Left lung (tissue), 10 donors: ENCODE measurements around the gene GPAM. TPM values are rescaled to one million over a fixed set of nuclear protein-coding genes. Genes with fewer than 3 reads are reported as not detected.
"Not testable (repeated sequence)": the region's sequence is repeated elsewhere in the genome, so short reads cannot be mapped to it uniquely, and the experiment has no call there.

ENCODE experiments used
- ATAC-seq: fragments of 200-7000 bp; cut with Tn5 transposase; one replicate; pipeline ENCODE4 v1.9.1; 2020; ENCODE audit warnings: moderate library complexity
- DNase-seq, 4 donors: peaks; one replicate each; pipeline ENCODE4 v3.0.0-alpha.2; 2013 to 2020
- H3K27ac ChIP-seq, 2 donors: fragments of 200-600 bp; sonication (generic) in 1 of 2; one replicate each; pipeline versions ENCODE4 v1.5.0 to v1.8.0; 2020 to 2021
- H3K27me3 ChIP-seq, 2 donors: fragments of 200-600 bp; sonication (generic) in 1 of 2; one replicate each; pipeline versions ENCODE4 v1.5.0 to v1.8.0; 2020 to 2021
- H3K36me3 ChIP-seq, 2 donors: fragments of 200-600 bp; sonication (generic) in 1 of 2; one replicate each; pipeline versions ENCODE4 v1.5.0 to v1.8.0; 2020 to 2021
- H3K4me1 ChIP-seq, 2 donors: fragments of 200-600 bp; one replicate each; pipeline ENCODE4 v1.8.0; 2021
- H3K4me3 ChIP-seq, 2 donors: fragments of 200-600 bp; sonication (generic) in 1 of 2; one replicate each; pipeline versions ENCODE4 v1.5.0 to v1.8.0; 2020 to 2021; ENCODE audit warnings: mild to moderate bottlenecking in 1 of 2
- H3K9me3 ChIP-seq, 2 donors: fragments of 200-600 bp; sonication (generic) in 1 of 2; one replicate each; pipeline versions ENCODE4 v1.5.0 to v1.8.0; 2020 to 2021
- intact Hi-C, 2 donors: fragments of 100-400 bp; cut with DNase I; formaldehyde crosslinking; loops; one replicate each; pipeline versions ENCODE4 v1.11.2 to v1.14.2; 2022
- polyA plus RNA-seq, 6 donors: library from polyadenylated mRNA; unstranded; fragments of 120-200 nt; gene quantifications; one replicate each; pipeline ENCODE4 v1.2.1, GENCODE V29; 2013; ENCODE audit not compliant: insufficient read length in 6 of 6
- total RNA-seq, 2 donors: library from RNA; stranded (reverse); fragmentation: NEBNext Ultra II Directional; extraction: Animal tissue kit (Norgen Biotek cat#: 25700); gene quantifications; one replicate each; pipeline ENCODE4 v1.2.1, GENCODE V29; 2021
- TF ChIP-seq, protein P1 (sequence below), 2 donors: fragments of 200-600 bp; sonication (generic) in 1 of 2; IDR thresholded peaks; one replicate each; pipeline versions ENCODE4 v1.5.0 to v1.8.0; 2021; ENCODE audit warnings: antibody characterized with exemption in 2 of 2
- donor health status: DM: no; HTN: yes; CAD: no.
- donor health status: DM: no; HTN: no; CAD: no.

GPAM gene
- total and polyA plus RNA-seq, 8 donors = 11.2 to 19.0 (median 17.0) TPM

DNA sequence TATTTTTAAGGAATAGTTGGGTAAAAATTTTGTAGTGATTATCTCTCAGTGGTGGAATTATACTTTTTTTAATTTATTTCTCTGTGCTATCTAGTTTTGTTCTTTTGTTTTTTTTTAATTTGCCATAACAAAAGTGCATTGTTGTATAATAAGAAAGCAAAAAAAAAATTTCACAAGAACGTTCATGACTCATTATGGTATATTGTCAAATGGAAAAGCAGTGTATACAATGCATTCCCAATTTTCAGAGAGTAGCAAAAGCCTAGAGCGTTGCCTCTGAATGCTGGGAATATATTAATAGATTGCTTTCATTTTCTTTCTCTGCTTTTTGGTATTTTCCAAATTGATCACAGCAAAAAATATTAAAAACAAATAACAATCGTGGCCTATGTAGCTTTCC is 46.3 kb upstream of the GPAM start:
- TF ChIP-seq, protein P1, sequence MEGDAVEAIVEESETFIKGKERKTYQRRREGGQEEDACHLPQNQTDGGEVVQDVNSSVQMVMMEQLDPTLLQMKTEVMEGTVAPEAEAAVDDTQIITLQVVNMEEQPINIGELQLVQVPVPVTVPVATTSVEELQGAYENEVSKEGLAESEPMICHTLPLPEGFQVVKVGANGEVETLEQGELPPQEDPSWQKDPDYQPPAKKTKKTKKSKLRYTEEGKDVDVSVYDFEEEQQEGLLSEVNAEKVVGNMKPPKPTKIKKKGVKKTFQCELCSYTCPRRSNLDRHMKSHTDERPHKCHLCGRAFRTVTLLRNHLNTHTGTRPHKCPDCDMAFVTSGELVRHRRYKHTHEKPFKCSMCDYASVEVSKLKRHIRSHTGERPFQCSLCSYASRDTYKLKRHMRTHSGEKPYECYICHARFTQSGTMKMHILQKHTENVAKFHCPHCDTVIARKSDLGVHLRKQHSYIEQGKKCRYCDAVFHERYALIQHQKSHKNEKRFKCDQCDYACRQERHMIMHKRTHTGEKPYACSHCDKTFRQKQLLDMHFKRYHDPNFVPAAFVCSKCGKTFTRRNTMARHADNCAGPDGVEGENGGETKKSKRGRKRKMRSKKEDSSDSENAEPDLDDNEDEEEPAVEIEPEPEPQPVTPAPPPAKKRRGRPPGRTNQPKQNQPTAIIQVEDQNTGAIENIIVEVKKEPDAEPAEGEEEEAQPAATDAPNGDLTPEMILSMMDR (IDR thresholded peaks at IDR 0.05) = no peak
- H3K4me1 ChIP-seq = peaks cover 4 to 5% of the 10 kb centered on the region in 2 donors
- peaks cover 0 to 45% of the 10 kb centered on the region in 2 donors for H3K27me3 ChIP-seq
- ATAC-seq (no peak), DNase-seq (no peak)
- no peak overlapping the region for H3K27ac ChIP-seq
- H3K9me3 ChIP-seq = no peaks in the 10 kb centered on the region
- no peak overlapping the region for H3K4me3 ChIP-seq
- intact Hi-C loops = no loop called here
- no peaks in the 10 kb centered on the region for H3K36me3 ChIP-seq

DNA sequence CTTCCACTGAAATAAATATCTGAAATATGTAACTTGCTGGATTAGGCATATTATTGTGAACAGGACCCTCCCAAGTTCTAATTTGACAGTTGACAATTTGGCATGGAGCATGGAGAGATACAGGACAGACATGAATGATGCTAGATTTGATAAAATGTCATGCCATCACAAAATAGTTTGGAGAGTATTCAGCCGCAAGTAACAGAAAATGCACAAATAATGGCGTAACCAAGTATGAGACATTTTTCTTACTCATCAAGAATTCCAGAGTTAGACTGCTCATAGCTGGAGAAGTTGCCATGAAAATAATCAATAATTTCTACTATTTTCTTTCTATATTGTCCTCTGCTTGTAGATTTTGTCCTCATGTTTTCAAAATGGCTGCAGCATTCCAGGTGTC is 45.5 kb upstream of the GPAM start:
- Histone ChIP-seq H3K36me3 (no peaks in the 10 kb centered on the region), H3K27ac (no peak overlapping the region), H3K27me3 (peaks cover 0 to 44% of the 10 kb centered on the region in 2 donors), H3K9me3 (no peaks in the 10 kb centered on the region), H3K4me3 (no peak overlapping the region), H3K4me1 (peaks cover 4 to 5% of the 10 kb centered on the region in 2 donors)
- TF ChIP-seq, protein P1 (IDR thresholded peaks at IDR 0.05) = no peak
- ATAC-seq (no peak), DNase-seq (no peak)
- intact Hi-C loops = no loop called here

DNA sequence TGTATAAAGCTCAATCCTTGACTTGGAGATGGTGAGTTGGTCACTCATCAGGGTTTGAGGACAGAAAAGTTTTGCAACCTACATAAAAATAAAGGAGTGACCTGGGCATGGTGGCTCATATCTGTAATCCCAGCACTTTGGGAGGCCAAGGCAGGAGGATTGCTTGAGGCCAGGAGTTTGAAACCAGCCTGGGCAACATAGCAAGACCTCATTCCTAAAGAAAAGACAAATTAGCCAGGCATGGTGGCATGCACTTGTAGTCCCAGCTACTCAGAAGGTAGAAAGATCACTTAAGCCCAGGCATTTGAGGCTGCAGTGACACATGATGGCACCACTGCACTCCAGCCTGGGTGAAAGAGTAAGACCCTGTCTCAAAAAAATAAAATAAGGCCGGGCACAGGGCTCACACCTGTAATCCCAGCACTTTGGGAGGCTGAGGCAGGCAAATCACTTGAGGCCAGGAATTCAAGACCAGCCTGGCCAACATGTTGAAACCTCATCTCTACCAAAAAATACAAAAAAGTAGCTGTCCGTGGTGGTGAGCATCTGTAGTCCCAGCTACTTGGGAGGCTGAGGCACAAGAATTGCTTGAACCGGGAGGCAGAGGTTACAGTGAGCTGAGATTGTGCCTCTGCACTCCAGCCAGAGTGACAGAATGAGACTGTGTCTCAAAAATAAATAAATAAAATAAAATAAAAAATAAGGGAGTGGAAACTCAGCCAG is 45.0 kb upstream of the GPAM start:
- ATAC-seq, H3K36me3 ChIP-seq, DNase-seq, intact Hi-C loops, H3K4me1 ChIP-seq, H3K4me3 ChIP-seq, H3K27ac ChIP-seq, H3K9me3 ChIP-seq: not testable (repeated sequence)
- peaks cover 0 to 46% of the 10 kb centered on the region in 2 donors for H3K27me3 ChIP-seq

DNA sequence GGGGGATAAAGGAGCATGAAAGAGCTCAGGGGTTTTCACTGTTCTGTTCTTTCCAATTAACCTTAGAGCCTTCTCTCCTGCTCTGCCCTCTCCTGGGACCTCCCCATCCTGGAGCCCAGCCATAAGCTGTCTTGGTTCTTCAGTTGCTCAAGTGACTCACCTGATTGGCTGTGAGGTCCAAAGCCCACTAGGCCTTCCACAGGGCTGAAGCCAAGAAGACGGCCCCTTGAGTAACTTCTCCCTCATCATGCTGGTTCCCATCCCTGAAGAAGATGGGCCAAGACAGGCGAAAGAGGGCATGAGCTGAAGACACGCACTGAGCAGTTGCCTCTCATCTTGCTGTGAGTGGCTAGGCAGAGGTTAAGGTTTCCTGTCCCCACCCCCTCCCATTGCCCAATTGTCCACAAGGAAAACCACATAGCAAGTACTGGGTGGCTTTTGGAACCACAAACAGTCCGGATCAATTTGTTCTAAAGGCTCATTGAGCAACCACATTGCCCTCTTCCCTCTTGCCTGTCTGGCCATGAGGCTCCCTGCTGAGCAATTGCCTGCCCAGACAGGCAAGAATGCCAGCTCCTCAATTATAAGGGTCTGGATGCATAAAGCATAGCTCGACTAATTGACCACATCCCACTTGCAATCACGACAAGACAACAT is 43.9 kb upstream of the GPAM start:
- TF ChIP-seq, protein P1 (IDR thresholded peaks at IDR 0.05) = no peak
- peak; percentile 49 for ATAC-seq

DNA sequence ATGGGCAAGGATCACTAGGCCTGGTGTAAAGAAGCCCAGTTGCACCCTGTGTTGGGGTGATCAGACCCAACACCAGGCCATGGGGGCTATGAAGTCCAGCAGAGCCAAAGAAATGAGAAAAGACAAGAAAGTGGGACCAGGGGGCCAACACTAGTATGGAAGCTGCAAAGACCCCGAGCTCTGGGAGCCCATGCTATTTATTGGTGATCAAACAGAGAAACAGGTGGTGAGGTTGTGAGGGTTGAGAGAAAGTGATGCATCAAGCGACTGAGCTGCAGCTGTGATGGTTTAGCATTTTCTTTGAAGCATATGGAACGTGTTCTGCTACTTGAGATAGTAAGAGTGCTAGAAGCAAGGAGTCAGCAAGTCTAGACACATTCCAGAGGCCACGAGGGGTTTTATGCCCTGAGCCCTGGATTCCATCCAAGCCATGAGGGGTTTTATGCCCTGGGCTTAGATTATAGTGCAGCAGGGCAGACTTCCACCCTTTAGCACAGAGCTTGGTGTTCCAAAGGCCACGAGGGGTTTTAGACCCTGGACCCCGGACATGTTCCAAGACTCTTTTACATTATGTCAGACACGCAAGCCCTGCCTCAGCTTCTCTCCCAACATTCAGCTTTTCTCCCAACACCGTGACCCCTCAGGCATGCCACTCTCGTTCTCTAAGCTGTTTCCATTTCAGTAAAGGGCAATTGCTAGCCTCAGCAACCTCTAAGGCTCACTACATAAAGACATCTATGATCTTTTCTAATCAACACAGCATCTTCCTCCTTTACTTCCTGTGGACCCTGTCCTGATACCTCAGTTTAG is 43.1 kb upstream of the GPAM start:
- Histone ChIP-seq H3K36me3 (no peaks in the 10 kb centered on the region), H3K4me1 (peaks cover 2 to 5% of the 10 kb centered on the region in 2 donors), H3K27ac (no peak overlapping the region), H3K9me3 (no peaks in the 10 kb centered on the region), H3K4me3 (no peak overlapping the region), H3K27me3 (peaks cover 0 to 40% of the 10 kb centered on the region in 2 donors)
- TF ChIP-seq, protein P1 (IDR thresholded peaks at IDR 0.05) = no peak
- no peak for DNase-seq
- ATAC-seq = no peak
- intact Hi-C loops = no loop called here

More for the DNA sequence above, 43.9 kb upstream of the GPAM start:
- Histone ChIP-seq H3K9me3 (no peaks in the 10 kb centered on the region), H3K27me3 (peaks cover 0 to 40% of the 10 kb centered on the region in 2 donors), H3K4me1 (peaks cover 4 to 5% of the 10 kb centered on the region in 2 donors), H3K36me3 (no peaks in the 10 kb centered on the region), H3K27ac (no peak overlapping the region), H3K4me3 (no peak overlapping the region)
- no peak for DNase-seq
- intact Hi-C loops = no loop called here
